ENCODE data around the gene HOXA9. TPM values are rescaled to one million over a fixed set of nuclear protein-coding genes. Genes with fewer than 3 reads are reported as not detected.

Gene HOXA9
- total and polyA plus RNA-seq, 2 of the 8 experiments (the other 6 are each of a cell fraction or from before 2014, with no cell fraction given): not detected

- TF ChIP-seq HDAC2 (IDR thresholded peaks at IDR 0.05; ENCODE audit: borderline replicate concordance in 1 of 2, low read depth in 2 of 2, low read length in 2 of 2) (no peak), PHF8 (conservative IDR thresholded peaks at IDR 0.05; ENCODE audit: low read depth, low read length) (no peak), TEAD4 (IDR thresholded peaks at IDR 0.05; ENCODE audit: low read depth, low read length) (no peak), TBP (IDR thresholded peaks at IDR 0.05; ENCODE audit: low read depth, low read length) (peak; percentile 90), RAD21 (IDR thresholded peaks at IDR 0.05 in 1 of 2, conservative IDR thresholded peaks at IDR 0.05 in 1 of 2; ENCODE audit: low read depth in 2 of 2, low read length in 2 of 2) (no peak), KDM4A (IDR thresholded peaks at IDR 0.05; ENCODE audit: low read depth, low read length, severe bottlenecking) (no peak), USF2 (IDR thresholded peaks at IDR 0.05; ENCODE audit: low read length) (no peak), SIRT6 (IDR thresholded peaks at IDR 0.05; ENCODE audit: low read length) (no peak), EP300 (IDR thresholded peaks at IDR 0.05; ENCODE audit: borderline replicate concordance in 1 of 2, low read depth in 2 of 2, low read length in 2 of 2) (no peak), SP2 (IDR thresholded peaks at IDR 0.05; ENCODE audit: low read length) (no peak), CTCF (IDR thresholded peaks at IDR 0.05; ENCODE audit: control extremely low read depth in 1 of 3, insufficient read depth in 1 of 3, low read depth in 1 of 3, low read length in 3 of 3) (0 out of 4 replicates have a peak, but pooled peaks of 1 of the 3 experiments have one; percentile 6), ASH2L (IDR thresholded peaks at IDR 0.05; ENCODE audit: low read length) (peak; percentile 39), MAFK (IDR thresholded peaks at IDR 0.05; ENCODE audit: low read depth, low read length) (no peak), TCF12 (IDR thresholded peaks at IDR 0.05; ENCODE audit: low read depth, low read length) (peak; percentile 82), EGR1 (IDR thresholded peaks at IDR 0.05; ENCODE audit: borderline replicate concordance, low read depth, low read length) (peak; percentile 26; the same call in 1 of the 2 replicates), E2F6 (IDR thresholded peaks at IDR 0.05) (no peak), BRCA1 (IDR thresholded peaks at IDR 0.05; ENCODE audit: low read depth, low read length) (no peak)
- TF ChIP-seq, protein P1, sequence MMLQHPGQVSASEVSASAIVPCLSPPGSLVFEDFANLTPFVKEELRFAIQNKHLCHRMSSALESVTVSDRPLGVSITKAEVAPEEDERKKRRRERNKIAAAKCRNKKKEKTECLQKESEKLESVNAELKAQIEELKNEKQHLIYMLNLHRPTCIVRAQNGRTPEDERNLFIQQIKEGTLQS (IDR thresholded peaks at IDR 0.05; ENCODE audit: insufficient read depth, low read depth, low read length): no peak
Measured at GRCh38 chr7:27182861-27183681, 17.7 kb upstream of the HOXA9 start (continued).

Data from H1 (cell line).